Mesenchymal stem cell (in vitro differentiated cells and primary cell): ENCODE data around the gene PPP1R1C.

Experiments used
- DNase-seq: peaks from one replicate; pipeline ENCODE4 v3.0.0-alpha.2; 2013
- H2AFZ ChIP-seq: one replicate; pipeline ENCODE4 v1.6.1; 2013; ENCODE audit warnings: low read depth, mild to moderate bottlenecking, control low read depth, inconsistent platforms, low read length, moderate library complexity
- H2AK5ac ChIP-seq: 2 replicates; pipeline ENCODE4 v1.6.1; 2013; ENCODE audit warnings: low read length, moderate library complexity, mild to moderate bottlenecking, inconsistent platforms; ENCODE audit not compliant: severe bottlenecking
- H2BK120ac ChIP-seq: one replicate; pipeline ENCODE4 v1.6.1; 2013; ENCODE audit warnings: low read depth, mild to moderate bottlenecking, inconsistent platforms, low read length, moderate library complexity
- H2BK12ac ChIP-seq, 2 experiments: one replicate each; pipeline ENCODE4 v1.6.1; 2013; ENCODE audit warnings: inconsistent platforms in 2 of 2, low read length in 2 of 2, mild to moderate bottlenecking in 2 of 2, moderate library complexity in 2 of 2, control low read depth in 1 of 2
- H2BK15ac ChIP-seq: one replicate; pipeline ENCODE4 v1.6.1; 2013; ENCODE audit warnings: mild to moderate bottlenecking, low read depth, inconsistent platforms; ENCODE audit not compliant: poor library complexity, severe bottlenecking
- H2BK5ac ChIP-seq: 2 replicates; pipeline ENCODE4 v1.6.1; 2013; ENCODE audit warnings: low read depth, mild to moderate bottlenecking, low read length, control low read depth, inconsistent platforms; ENCODE audit not compliant: poor library complexity, severe bottlenecking
- H3K14ac ChIP-seq, 2 experiments: one replicate each; pipeline ENCODE4 v1.6.1; 2013; ENCODE audit warnings: inconsistent platforms in 2 of 2, low read length in 2 of 2, control low read depth in 1 of 2, mild to moderate bottlenecking in 1 of 2, moderate library complexity in 1 of 2
- H3K18ac ChIP-seq, 2 experiments: one replicate each; pipeline ENCODE4 v1.6.1; 2013; ENCODE audit warnings: inconsistent platforms in 2 of 2, low read length in 2 of 2, control low read depth in 1 of 2, low read depth in 1 of 2, mild to moderate bottlenecking in 1 of 2
- H3K23ac ChIP-seq, 2 experiments: one replicate each; pipeline ENCODE4 v1.6.1; 2013; ENCODE audit warnings: inconsistent platforms in 2 of 2, low read length in 2 of 2, mild to moderate bottlenecking in 2 of 2, moderate library complexity in 2 of 2, control low read depth in 1 of 2
- H3K27ac ChIP-seq: 2 replicates; pipeline ENCODE4 v1.5.1; 2013; ENCODE audit warnings: mild to moderate bottlenecking, moderate library complexity, low read length, control low read depth, inconsistent platforms; ENCODE audit not compliant: poor library complexity, severe bottlenecking
- H3K27me3 ChIP-seq, 2 experiments: 2 replicates each; pipeline versions ENCODE4 v1.6.1 to v1.7.0; 2013; ENCODE audit warnings: low read length in 2 of 2, mild to moderate bottlenecking in 2 of 2, moderate library complexity in 2 of 2, control low read depth in 1 of 2, inconsistent platforms in 1 of 2; ENCODE audit not compliant: control insufficient read depth in 1 of 2, insufficient read depth in 1 of 2
- H3K36me3 ChIP-seq, 2 experiments: 2 replicates each; pipeline versions ENCODE4 v1.6.1 to v1.7.0; 2013; ENCODE audit warnings: low read length in 2 of 2, control low read depth in 1 of 2, inconsistent platforms in 1 of 2, low read depth in 1 of 2, mild to moderate bottlenecking in 1 of 2; ENCODE audit not compliant: insufficient read depth in 2 of 2, control insufficient read depth in 1 of 2
- H3K4ac ChIP-seq, 2 experiments: one replicate each; pipeline ENCODE4 v1.6.1; 2013; ENCODE audit warnings: inconsistent platforms in 2 of 2, low read length in 2 of 2, mild to moderate bottlenecking in 2 of 2, moderate library complexity in 2 of 2, control low read depth in 1 of 2, low read depth in 1 of 2
- H3K4me1 ChIP-seq: 2 replicates; pipeline ENCODE4 v1.6.1; 2013; ENCODE audit warnings: low read depth, low read length, control low read depth; ENCODE audit not compliant: control insufficient read depth, insufficient read depth
- H3K4me2 ChIP-seq: 2 replicates; pipeline ENCODE4 v1.6.1; 2013; ENCODE audit warnings: low read length, mild to moderate bottlenecking, inconsistent platforms; ENCODE audit not compliant: poor library complexity, severe bottlenecking
- H3K4me3 ChIP-seq, 2 experiments: 2 replicates each; pipeline versions ENCODE4 v1.5.1 to v1.7.0; 2013; ENCODE audit warnings: low read length in 2 of 2, mild to moderate bottlenecking in 2 of 2, control low read depth in 1 of 2, low read depth in 1 of 2; ENCODE audit not compliant: insufficient read depth in 1 of 2
- H3K79me1 ChIP-seq: replicated peaks from 2 replicates; pipeline ENCODE4 v1.6.1; 2013; ENCODE audit warnings: mild to moderate bottlenecking, control low read depth, low read length, inconsistent platforms; ENCODE audit not compliant: poor library complexity, severe bottlenecking
- H3K9ac ChIP-seq: 2 replicates; pipeline ENCODE4 v1.7.0; 2013; ENCODE audit warnings: mild to moderate bottlenecking, low read length, moderate library complexity
- H3K9me3 ChIP-seq: 2 replicates; pipeline ENCODE4 v1.7.0; 2013; ENCODE audit warnings: mild to moderate bottlenecking, low read length; ENCODE audit not compliant: control insufficient read depth
- H4K8ac ChIP-seq: one replicate; pipeline ENCODE4 v1.6.1; 2013; ENCODE audit warnings: inconsistent platforms, mild to moderate bottlenecking, low read length, moderate library complexity
- H4K91ac ChIP-seq: one replicate; pipeline ENCODE4 v1.6.1; 2013; ENCODE audit warnings: mild to moderate bottlenecking, low read length, inconsistent platforms
- WGBS: methylation state at CpG from one replicate; pipeline ENCODE4 v1.1.7; 2013; ENCODE audit warnings: mixed read lengths; 5-methylcytosine and 5-hydroxymethylcytosine counted together

The PPP1R1C gene

DNA sequence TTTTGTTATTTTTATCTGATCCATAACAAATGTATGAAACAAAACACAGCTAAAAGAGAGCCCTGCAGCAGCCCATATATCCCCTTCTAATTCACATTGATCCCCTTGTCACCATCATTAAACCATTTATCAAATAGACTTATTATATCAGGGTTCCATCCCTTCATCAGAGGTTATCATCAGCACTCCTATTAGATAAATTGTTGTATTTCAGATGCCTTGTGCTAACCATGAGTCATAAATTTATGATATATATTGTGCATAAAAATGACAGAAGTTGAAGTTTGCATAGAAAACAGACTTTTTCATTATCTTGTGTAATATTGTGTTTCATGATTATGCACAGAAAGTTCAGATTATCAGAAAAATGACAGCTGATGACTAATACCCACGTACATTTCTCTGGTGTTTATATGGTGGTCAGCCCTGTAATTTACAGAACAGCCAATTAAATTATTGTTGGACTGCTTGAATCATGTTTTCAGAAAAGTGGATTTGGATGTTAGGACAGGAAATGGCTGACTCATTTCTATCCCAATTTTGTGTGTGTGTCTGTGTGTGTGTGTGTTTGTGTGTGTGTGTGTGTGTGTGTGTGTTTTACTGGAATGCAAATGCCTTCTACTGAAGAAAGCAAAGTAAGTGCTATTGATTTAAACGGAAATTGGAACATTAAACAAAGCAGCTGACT, 80.9 kb downstream of the PPP1R1C start:
- no peak overlapping the region for H4K91ac ChIP-seq
- no peak overlapping the region for H3K4ac ChIP-seq
- no peak overlapping the region for H3K9ac ChIP-seq
- no peak overlapping the region for H4K8ac ChIP-seq
- no peak overlapping the region for H2AK5ac ChIP-seq
- H2BK12ac ChIP-seq = no peak overlapping the region
- H3K9me3 ChIP-seq = no peaks in the 10 kb centered on the region
- H2BK120ac ChIP-seq = no peak overlapping the region
- no peaks in the 10 kb centered on the region for H3K36me3 ChIP-seq
- peak; percentile 87 for DNase-seq
- H3K23ac ChIP-seq = no peak overlapping the region
- no peaks in the 10 kb centered on the region for H3K27me3 ChIP-seq
- no peak overlapping the region for H3K14ac ChIP-seq
- no peaks in the 10 kb centered on the region for H3K79me1 ChIP-seq
- H3K4me2 ChIP-seq = no peak overlapping the region
- no peak overlapping the region for H2BK15ac ChIP-seq
- WGBS = 0% methylated on average over 1 of the region's 2 CpGs
- no peaks in the 10 kb centered on the region for H3K4me1 ChIP-seq
- no peak overlapping the region for H2BK5ac ChIP-seq
- no peak overlapping the region for H2AFZ ChIP-seq
- no peak overlapping the region for H3K18ac ChIP-seq
- H3K27ac ChIP-seq = no peak overlapping the region
- H3K4me3 ChIP-seq = no peak overlapping the region

DNA sequence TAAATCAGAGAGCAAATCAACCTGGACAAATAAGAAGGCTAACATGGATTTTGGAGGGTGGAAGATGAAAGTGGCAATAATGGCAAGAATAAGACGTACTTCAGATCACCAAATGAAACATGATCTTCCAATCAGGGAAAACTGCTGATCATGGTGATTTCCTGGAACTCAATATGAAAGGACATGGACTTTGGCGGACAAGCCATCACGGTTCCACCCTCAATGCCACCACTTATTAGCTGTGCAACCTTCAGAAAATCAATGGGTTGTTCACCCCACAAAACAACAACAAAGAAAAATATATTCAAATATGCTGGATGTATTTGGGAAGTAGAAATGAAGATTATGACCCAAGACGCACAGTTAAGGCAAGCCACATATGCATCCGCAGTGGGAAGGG, 81.7 kb downstream of the PPP1R1C start:
- Histone ChIP-seq H2BK5ac (no peak overlapping the region), H3K4me2 (no peak overlapping the region), H3K9me3 (no peaks in the 10 kb centered on the region), H3K27me3 (no peaks in the 10 kb centered on the region), H2AFZ (no peak overlapping the region), H3K4me3 (no peak overlapping the region), H3K27ac (no peak overlapping the region), H3K4me1 (no peaks in the 10 kb centered on the region), H3K14ac (no peak overlapping the region), H2BK12ac (peak overlapping the region in 1 of 2 experiments; percentile 90), H2BK15ac (no peak overlapping the region), H3K79me1 (no peaks in the 10 kb centered on the region), H4K91ac (no peak overlapping the region), H3K9ac (no peak overlapping the region), H3K4ac (peak overlapping the region; percentile 13 to 78), H3K36me3 (no peaks in the 10 kb centered on the region), H3K18ac (peak overlapping the region in 1 of 2 experiments; percentile 13), H2BK120ac (peak overlapping the region; percentile 42), H3K23ac (no peak overlapping the region), H2AK5ac (no peak overlapping the region), H4K8ac (no peak overlapping the region)
- WGBS = 98% methylated on average over 5 of the region's 5 CpGs
- DNase-seq = no peak

DNA sequence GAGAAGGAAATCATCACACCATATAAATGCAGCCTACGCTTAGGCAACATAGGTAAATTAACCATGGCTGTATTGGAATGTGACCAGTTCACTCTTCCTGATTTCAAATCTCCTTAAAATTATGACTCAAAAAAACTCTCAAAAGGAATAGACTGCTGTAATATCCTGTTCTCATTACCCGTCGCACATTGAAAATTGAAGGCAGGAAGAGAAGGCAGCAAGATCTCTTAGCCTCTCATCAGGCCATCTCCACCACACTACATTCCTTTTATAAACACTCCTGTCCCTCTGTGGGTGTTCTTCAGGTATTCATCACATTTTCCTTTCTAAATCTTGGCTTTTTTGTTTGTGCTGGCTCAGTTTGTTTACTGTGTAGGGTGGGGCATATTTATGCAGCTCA, 83.2 kb downstream of the PPP1R1C start:
- Histone ChIP-seq H3K4me2 (no peak overlapping the region), H3K4ac (no peak overlapping the region)

DNA sequence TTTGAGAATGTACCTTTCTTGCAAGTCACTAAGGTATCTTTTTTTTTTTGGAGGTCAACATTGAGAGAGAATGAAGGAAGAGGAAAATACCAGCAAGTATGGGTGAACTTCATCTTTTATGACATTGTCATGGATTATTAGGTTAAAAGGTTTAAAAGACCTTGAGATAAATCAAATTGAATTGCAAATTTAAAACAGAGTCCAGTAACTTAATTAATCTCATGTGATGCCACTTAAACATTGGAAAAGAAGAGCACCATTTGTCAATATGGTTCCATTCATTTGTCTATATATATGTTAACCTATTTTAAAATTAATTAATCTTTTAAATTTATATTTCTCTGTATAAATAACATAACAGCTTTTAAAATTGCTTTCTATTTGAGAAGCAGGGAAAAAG, 83.8 kb downstream of the PPP1R1C start:
- Histone ChIP-seq H3K23ac (no peak overlapping the region), H4K8ac (no peak overlapping the region), H3K27me3 (no peaks in the 10 kb centered on the region), H3K36me3 (no peaks in the 10 kb centered on the region), H2BK120ac (no peak overlapping the region), H3K9ac (no peak overlapping the region), H2AFZ (no peak overlapping the region), H2AK5ac (no peak overlapping the region), H3K9me3 (no peaks in the 10 kb centered on the region), H3K4ac (no peak overlapping the region), H3K4me3 (no peak overlapping the region), H3K4me2 (no peak overlapping the region), H4K91ac (no peak overlapping the region), H3K4me1 (no peaks in the 10 kb centered on the region), H3K79me1 (no peaks in the 10 kb centered on the region), H3K18ac (no peak overlapping the region), H3K27ac (no peak overlapping the region), H3K14ac (no peak overlapping the region), H2BK5ac (no peak overlapping the region), H2BK12ac (no peak overlapping the region), H2BK15ac (no peak overlapping the region)
- no peak for DNase-seq

More for the DNA sequence above, 83.2 kb downstream of the PPP1R1C start:
- no peak overlapping the region for H3K9ac ChIP-seq
- H2AFZ ChIP-seq = no peak overlapping the region
- H2BK5ac ChIP-seq = no peak overlapping the region
- no peaks in the 10 kb centered on the region for H3K79me1 ChIP-seq
- H2BK15ac ChIP-seq = no peak overlapping the region
- DNase-seq = peak; percentile 47
- no peak overlapping the region for H2BK120ac ChIP-seq
- H3K36me3 ChIP-seq = no peaks in the 10 kb centered on the region
- no peaks in the 10 kb centered on the region for H3K4me1 ChIP-seq
- no peaks in the 10 kb centered on the region for H3K27me3 ChIP-seq
- H3K9me3 ChIP-seq = no peaks in the 10 kb centered on the region
- no peak overlapping the region for H3K23ac ChIP-seq
- H4K8ac ChIP-seq = no peak overlapping the region
- H2BK12ac ChIP-seq = no peak overlapping the region
- no peak overlapping the region for H3K14ac ChIP-seq
- H2AK5ac ChIP-seq = no peak overlapping the region
- no peak overlapping the region for H3K4me3 ChIP-seq
- no peak overlapping the region for H3K27ac ChIP-seq
- no peak overlapping the region for H4K91ac ChIP-seq
- WGBS = 24% methylated on average over 3 of the region's 3 CpGs
- no peak overlapping the region for H3K18ac ChIP-seq
